SK-N-SH treated with all-trans-retinoic acid at 6 μM for 48 hours (cell line): ENCODE measurements around the gene SULT2B1.

Experiments
- ARNTL ChIP-seq: fragments of 450-650 bp; formaldehyde crosslinking; IDR thresholded peaks from 2 replicates; pipeline ENCODE4 v1.5.0; 2020; ENCODE audit warnings: low read depth, mild to moderate bottlenecking, moderate library complexity, borderline replicate concordance
- BACH2 ChIP-seq: fragments of 250-450 bp; sonication (Bioruptor Pico); IDR thresholded peaks from 2 replicates; pipeline ENCODE4 v1.9.0; 2021; ENCODE audit warnings: mild to moderate bottlenecking, borderline replicate concordance
- CSDC2 ChIP-seq: fragments of 250-450 bp; sonication (Bioruptor Pico); IDR thresholded peaks from 2 replicates; pipeline ENCODE4 v1.5.0; 2020; ENCODE audit warnings: mild to moderate bottlenecking, moderate library complexity
- GLIS3 ChIP-seq: fragments of 250-450 bp; sonication (Bioruptor Pico); IDR thresholded peaks from 2 replicates; pipeline ENCODE4 v1.5.0; 2020; ENCODE audit warnings: mild to moderate bottlenecking, moderate library complexity
- OSR1 ChIP-seq: fragments of 250-450 bp; sonication (Bioruptor Pico); IDR thresholded peaks from 2 replicates; pipeline ENCODE4 v1.8.0; 2022; ENCODE audit warnings: moderate library complexity, mild to moderate bottlenecking, inconsistent platforms
- RARB ChIP-seq: fragments of 250-450 bp; sonication (Bioruptor Pico); IDR thresholded peaks from 2 replicates; pipeline ENCODE4 v1.8.0; 2021; ENCODE audit warnings: mild to moderate bottlenecking, moderate library complexity
- SNAI2 ChIP-seq: fragments of 250-450 bp; sonication (Bioruptor Pico); IDR thresholded peaks from 2 replicates; pipeline ENCODE4 v1.5.0; 2020; ENCODE audit warnings: mild to moderate bottlenecking, moderate library complexity
- TCF4 ChIP-seq: fragments of 250-450 bp; sonication (Bioruptor Pico); IDR thresholded peaks from 2 replicates; pipeline ENCODE4 v1.8.0; 2021; ENCODE audit warnings: mild to moderate bottlenecking, moderate library complexity, borderline replicate concordance
- TSHZ2 ChIP-seq: fragments of 250-450 bp; sonication (Bioruptor Pico); IDR thresholded peaks from 2 replicates; pipeline ENCODE4 v1.5.0; 2020; ENCODE audit warnings: mild to moderate bottlenecking, moderate library complexity
- ZC3H10 ChIP-seq: fragments of 250-450 bp; sonication (Bioruptor Pico); IDR thresholded peaks from 2 replicates; pipeline ENCODE4 v1.5.1; 2021; ENCODE audit warnings: mild to moderate bottlenecking, moderate library complexity
- ZFP30 ChIP-seq: fragments of 450-650 bp; formaldehyde crosslinking; IDR thresholded peaks from 2 replicates; pipeline ENCODE4 v1.5.0; 2022; ENCODE audit warnings: mild to moderate bottlenecking, moderate library complexity
- TF ChIP-seq, protein P1 (sequence below): fragments of 250-450 bp; sonication (Bioruptor Pico); IDR thresholded peaks from 2 replicates; pipeline ENCODE4 v1.5.1; 2020; ENCODE audit warnings: low read depth, mild to moderate bottlenecking, moderate library complexity
- TF ChIP-seq, protein P2 (sequence below): fragments of 250-450 bp; sonication (Bioruptor Pico); IDR thresholded peaks from 2 replicates; pipeline ENCODE4 v1.8.0; 2020; ENCODE audit warnings: mild to moderate bottlenecking, moderate library complexity, borderline replicate concordance
- TF ChIP-seq, protein P3 (sequence below): fragments of 250-450 bp; sonication (Bioruptor Pico); IDR thresholded peaks from 2 replicates; pipeline ENCODE4 v1.5.1; 2021; ENCODE audit warnings: mild to moderate bottlenecking, moderate library complexity

- TF ChIP-seq ARNTL (CRISPR knock-in tag) (no peak), BACH2 (CRISPR knock-in tag) (no peak), ZFP30 (no peak), OSR1 (CRISPR knock-in tag) (no peak), GLIS3 (CRISPR knock-in tag) (no peak), RARB (CRISPR knock-in tag) (no peak), CSDC2 (CRISPR knock-in tag) (no peak), TCF4 (no peak), TSHZ2 (no peak), SNAI2 (CRISPR knock-in tag) (no peak), ZC3H10 (CRISPR knock-in tag) (no peak)
- TF ChIP-seq, protein P1, sequence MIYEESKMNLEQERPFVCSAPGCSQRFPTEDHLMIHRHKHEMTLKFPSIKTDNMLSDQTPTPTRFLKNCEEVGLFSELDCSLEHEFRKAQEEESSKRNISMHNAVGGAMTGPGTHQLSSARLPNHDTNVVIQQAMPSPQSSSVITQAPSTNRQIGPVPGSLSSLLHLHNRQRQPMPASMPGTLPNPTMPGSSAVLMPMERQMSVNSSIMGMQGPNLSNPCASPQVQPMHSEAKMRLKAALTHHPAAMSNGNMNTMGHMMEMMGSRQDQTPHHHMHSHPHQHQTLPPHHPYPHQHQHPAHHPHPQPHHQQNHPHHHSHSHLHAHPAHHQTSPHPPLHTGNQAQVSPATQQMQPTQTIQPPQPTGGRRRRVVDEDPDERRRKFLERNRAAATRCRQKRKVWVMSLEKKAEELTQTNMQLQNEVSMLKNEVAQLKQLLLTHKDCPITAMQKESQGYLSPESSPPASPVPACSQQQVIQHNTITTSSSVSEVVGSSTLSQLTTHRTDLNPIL (CRISPR knock-in tag): no peak
- TF ChIP-seq, protein P2, sequence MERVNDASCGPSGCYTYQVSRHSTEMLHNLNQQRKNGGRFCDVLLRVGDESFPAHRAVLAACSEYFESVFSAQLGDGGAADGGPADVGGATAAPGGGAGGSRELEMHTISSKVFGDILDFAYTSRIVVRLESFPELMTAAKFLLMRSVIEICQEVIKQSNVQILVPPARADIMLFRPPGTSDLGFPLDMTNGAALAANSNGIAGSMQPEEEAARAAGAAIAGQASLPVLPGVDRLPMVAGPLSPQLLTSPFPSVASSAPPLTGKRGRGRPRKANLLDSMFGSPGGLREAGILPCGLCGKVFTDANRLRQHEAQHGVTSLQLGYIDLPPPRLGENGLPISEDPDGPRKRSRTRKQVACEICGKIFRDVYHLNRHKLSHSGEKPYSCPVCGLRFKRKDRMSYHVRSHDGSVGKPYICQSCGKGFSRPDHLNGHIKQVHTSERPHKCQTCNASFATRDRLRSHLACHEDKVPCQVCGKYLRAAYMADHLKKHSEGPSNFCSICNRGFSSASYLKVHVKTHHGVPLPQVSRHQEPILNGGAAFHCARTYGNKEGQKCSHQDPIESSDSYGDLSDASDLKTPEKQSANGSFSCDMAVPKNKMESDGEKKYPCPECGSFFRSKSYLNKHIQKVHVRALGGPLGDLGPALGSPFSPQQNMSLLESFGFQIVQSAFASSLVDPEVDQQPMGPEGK (CRISPR knock-in tag): no peak
- TF ChIP-seq, protein P3, sequence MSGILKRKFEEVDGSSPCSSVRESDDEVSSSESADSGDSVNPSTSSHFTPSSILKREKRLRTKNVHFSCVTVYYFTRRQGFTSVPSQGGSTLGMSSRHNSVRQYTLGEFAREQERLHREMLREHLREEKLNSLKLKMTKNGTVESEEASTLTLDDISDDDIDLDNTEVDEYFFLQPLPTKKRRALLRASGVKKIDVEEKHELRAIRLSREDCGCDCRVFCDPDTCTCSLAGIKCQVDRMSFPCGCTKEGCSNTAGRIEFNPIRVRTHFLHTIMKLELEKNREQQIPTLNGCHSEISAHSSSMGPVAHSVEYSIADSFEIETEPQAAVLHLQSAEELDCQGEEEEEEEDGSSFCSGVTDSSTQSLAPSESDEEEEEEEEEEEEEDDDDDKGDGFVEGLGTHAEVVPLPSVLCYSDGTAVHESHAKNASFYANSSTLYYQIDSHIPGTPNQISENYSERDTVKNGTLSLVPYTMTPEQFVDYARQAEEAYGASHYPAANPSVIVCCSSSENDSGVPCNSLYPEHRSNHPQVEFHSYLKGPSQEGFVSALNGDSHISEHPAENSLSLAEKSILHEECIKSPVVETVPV (CRISPR knock-in tag): no peak
Observed at GRCh38 chr19:48608798-48609263, 56.9 kb downstream of the SULT2B1 start.
